ENCODE data around the gene CELA1.

Gene CELA1

DNA sequence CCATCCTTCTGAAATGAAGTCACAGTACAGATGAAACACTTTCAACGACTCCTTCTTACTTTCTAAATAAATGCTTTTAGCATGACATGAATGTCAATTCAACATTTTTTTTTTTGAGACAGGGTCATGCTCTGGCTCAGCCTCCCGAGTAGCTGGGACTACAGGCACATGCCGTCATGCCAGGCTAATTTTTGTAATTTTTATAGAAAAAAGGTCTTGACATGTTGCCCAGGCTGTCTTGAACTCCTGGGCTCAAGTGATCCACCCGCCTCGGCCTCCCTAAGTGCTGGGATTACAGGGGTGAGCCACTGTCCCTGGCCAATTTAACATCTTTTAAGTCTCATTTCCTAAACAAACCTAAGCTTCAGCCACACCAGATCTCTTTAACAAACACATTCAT is 28.4 kb upstream of the CELA1 start:
- DNase-seq (ENCODE audit: low read depth in 2 of 2) = no peak

DNA sequence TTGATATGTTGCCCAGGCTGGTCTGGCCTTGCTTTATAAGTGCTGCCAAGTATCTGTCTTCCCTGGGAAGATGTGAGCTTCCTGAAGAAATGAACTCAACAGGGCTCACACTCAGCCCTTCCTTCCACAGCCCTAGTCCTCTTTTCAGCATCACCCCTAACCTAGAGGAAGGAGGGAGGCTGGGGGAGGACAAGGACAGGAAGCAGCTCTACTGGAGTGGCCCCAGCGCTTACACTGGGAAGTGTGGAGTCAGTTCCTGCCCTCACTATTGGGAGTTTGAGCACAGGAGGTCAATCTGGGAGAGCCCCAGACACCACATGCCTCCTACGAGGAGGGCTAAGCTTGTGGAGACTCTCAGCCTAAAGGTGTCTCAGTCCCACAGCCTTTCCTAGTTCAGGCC is 27.9 kb upstream of the CELA1 start:
- no peak for DNase-seq (ENCODE audit: low read depth in 2 of 2)

DNA sequence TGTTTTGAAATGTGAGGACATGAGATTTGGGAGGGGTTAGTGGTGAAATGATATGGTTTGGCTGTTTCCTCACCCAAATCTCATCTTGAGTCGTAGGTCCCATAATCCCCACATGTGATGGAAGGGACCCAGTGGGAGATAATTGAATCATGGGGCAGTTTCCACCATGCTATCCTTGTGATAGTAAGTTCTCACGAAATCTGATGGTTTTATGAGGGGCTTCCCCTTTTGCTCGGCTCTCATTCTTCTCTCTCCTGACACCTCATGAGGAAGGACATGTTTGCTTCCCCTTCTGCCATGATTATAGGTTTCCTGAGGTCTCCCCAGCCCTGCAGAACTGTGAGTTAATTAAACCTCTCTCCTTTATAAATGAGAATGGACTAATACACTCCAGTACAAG is 26.7 kb upstream of the CELA1 start:
- no peak for DNase-seq (ENCODE audit: low read depth in 2 of 2)

DNA sequence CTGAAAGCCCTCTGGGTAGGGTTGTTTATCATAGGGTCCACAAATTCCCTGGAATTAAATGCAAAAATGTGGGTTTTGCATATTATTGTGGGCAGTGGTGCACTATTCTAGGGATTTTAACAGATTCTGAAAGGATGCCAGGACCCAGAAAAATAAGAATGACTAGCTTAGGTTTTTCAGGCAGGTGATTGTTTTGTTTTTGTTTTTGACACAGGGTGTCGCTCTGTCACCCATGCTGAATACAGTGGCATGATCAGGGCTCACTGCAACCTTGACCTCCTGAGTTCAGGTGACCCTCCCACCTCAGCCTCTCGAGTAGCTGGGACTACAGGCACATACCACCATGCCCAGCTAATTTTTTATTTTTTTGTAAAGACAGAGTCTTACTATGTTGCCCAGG is 25.5 kb upstream of the CELA1 start:
- DNase-seq (ENCODE audit: low read depth in 2 of 2) = no peak

DNA sequence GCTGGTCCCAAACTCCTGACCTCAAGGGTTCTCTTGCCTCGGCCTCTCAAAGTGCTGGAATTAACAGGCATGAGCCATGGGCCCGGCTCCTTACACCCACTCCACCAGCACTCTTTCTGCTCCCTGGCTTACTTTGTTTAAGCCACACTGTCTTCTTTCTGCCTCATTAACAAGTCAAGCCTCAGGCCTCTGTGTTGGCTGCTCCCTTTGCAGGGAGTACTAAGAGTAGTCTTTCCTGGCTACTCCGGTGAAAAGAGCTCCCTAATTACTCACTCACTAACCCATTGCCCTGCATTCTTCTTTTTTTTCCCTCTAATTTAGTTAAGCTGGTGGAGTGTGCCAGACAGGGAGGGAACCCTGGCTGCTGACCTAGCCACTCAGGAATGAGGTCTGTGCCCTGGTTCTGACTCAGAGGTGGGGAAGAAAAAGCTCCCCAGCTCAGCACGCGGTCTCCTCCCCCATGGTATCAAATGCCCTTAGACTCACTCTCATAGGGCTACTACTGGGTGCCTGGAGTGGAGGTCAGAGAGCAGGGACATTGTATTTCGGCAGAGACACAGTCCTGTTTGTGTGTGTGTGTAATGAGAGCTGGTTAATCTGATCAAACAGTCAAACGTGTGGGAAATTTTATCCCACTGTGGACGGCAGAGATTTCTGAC is 24.9 kb upstream of the CELA1 start:
- no peak for DNase-seq (ENCODE audit: low read depth in 2 of 2)

DNA sequence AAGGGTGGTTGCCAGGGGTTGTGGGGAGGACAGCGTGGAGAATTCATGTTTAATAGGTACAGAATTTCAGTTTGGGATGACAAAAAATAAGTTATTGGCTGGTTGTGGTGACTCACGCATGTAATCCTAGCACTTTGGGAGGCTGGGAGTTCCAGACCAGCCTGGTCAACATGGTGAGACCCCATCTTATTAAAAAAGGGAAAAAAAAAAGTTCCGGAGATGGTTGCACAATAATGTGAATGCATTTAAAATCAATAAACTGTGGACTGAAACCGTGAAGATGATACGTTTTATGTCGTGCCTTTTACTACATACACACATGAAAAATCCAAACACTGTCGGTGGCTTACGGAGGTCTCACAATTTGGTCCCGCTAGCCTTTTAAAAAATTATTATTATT is 24.2 kb upstream of the CELA1 start:
- DNase-seq (ENCODE audit: low read depth in 2 of 2) = no peak

DNA sequence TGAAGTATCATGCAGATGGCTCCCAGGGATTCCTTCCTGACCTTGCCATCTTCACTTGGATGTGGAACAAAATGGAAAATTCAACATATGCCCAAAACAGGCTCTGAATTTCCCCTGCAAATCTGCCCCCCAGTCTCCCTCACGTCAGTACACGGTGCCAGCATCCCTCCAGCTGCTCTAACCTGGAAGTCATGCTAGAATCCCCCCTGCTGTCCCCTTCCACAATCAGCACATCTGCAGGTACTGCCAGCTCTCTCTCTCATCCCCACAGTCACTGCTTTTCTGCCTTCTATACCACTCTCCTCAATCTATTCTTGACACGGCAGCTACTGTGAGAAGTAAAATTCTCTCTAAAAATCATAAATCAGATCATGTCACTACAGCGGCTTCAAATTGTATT is 23.1 kb upstream of the CELA1 start:
- no peak for DNase-seq (ENCODE audit: low read depth in 2 of 2)

DNA sequence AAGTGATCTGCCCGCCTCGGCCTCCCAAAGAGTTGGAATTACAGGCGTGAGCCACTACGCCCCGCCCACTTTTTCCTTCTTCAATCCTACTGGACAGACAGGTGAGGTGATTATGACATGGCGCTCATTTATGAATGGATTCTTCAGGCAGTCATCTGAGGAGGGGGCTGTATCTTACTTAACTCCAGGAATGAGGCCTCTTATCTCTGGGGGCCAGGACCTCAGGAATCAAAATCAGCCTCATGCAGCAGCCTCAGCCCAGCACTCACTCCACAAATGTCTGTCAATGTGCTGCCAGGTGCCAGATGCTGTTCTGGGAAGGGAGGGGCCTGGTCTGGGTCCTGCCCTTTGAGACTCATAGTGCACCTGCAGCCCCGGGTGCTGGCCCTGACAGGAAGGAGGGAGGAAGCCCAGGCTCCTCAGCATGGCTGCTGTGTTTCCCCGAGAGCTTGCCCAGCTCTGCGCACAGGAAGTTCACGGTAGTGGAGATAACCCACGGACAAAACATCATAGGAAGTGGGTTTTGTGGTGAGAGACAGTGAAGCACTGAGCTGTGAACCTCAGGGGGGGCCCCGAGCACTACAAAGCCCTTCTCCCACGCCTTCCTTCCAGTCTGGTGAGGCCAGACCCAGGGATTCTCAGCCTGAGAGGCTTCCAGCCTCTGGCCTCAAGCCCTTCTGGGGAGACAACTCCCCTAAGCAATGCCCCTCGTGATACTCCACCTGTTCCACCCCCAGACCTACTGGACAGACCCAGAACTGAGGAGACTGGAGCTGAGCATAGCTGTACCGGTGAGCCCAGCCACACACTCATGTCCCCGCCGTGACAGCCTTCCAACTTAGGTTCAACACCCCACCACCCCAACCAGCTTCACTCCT is 22.4 kb upstream of the CELA1 start:
- peak; percentile 47 to 66 for DNase-seq (ENCODE audit: low read depth in 2 of 2)

DNA sequence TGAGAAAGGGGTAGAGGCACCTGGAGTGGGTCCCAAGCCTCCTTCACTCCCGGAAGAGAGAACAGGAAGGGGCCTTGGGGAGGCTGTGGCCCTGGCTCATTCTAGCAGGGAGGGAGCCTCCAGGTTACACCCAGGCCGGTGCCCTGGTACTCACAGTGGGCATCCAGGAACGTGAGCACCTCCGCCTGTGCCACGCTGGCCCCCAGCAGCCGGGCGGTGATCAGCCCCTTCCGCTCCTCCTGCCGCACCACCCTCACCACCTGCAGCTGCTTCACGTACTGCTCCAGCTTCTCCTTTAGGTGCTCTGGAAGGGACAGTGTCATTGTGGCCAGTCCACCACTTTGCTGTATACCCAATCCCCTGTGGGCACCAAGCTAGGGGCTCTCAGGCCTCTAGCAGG is 18.8 kb upstream of the CELA1 start:
- no peak for DNase-seq (ENCODE audit: low read depth in 2 of 2)

DNA sequence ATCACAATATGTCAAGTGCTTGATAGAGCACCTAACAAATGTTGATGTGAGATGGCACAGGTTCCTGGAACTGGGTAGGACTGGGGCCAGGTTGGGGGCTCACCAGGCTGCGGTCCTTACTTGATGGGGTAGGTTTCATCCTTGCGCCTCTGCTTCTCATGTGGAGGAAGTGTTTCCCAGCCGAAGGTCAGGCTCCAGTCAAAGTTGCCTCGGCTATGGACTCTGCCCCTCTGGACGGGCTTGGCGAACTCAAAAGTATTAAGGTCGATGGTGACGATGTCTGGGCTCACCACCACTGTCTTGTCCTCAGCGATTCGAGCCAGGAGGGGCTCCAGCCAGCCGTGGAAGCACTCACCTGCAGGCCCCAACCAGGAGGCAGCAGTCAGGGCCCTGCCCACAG is 17.5 kb upstream of the CELA1 start:
- no peak for DNase-seq (ENCODE audit: low read depth in 2 of 2)

DNA sequence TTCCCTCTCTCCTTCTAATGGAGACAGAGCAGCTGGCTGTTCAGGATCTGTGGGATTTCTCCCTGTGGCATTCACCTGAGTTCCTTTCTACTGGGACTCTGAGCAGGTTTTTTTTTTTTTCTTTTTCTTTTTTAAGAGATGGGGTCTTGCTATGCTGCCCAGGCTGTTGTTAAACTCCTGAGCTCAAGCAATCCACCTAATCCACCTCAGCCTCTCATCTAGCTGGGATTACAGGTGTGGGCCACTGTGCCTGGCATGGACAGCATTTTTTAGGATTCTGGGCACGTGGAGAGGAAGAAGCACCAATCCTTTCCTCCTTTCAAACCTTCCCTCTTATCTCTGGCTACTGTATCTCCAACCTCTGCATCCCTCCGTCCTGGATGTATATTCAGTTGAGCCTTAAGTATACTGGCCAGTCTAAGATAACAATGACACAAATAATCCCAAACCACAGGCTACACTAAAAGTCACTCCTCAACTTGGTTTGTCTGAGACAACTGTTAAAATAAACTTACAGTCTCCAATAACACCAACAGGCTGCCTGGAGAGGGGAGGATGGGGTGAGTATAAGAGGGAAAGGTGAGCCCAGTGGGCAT is 16.4 kb upstream of the CELA1 start:
- no peak for DNase-seq (ENCODE audit: low read depth in 2 of 2)

DNA sequence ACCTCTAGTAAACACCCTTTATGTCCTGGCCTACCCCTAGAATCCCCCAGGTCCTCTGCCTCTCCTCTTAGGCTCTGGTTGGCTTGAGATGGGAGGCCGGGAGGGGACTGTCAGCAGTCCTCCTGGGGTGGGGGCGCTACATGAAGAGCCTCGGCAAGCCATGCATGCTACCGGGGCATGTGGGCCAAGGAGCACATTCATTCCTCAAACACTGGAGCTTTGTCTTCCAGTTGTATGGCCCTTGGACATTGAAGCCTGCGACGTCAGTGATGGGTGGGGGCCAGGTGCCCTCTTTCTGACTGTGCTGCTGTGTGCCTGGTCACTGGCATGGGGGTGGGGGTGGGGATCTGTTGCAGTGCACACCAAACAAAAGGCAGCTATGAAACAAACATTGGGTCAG is 15.8 kb upstream of the CELA1 start:
- no peak for DNase-seq (ENCODE audit: low read depth in 2 of 2)

DNA sequence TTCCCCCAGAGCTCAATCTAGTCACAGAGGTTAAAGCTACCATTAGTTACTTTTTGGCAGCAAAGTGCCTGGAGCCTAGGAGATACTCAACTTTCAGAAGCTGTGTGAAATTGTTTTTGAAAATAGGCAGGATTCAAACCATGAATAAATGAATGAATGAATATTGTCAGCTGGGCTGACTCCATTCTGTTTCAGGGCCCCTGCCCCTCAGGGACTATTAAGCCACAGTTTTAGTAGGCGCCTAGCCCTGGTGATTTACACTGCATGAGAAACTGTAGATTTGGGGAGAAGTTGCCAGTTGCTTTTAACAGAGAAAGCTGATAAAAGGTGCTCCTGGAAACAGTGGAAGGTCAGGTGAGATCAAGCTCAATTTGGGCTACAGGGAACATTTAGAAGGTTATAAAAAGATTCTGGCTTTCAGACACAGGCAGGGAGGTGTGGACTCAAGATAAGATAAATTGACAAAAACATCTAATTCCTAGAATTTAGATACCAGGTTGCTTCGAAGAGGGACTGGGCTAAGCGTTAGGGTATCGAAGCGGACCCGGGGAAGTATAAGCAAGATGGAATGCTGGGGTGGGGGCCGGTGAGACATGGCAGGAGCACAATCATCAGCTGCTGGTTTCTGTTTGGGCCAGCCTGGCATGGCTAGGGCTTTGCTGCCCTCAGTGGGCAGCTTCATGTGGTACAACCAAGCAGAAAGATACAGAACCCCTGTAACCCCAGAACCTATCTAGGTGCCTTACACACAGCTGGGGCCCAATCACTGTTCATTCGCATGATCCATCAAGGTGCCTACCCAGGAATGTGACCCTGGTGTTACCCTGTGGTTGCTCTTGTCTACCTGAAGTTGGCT is 14.9 kb upstream of the CELA1 start:
- DNase-seq (ENCODE audit: low read depth in 2 of 2) = no peak

DNA sequence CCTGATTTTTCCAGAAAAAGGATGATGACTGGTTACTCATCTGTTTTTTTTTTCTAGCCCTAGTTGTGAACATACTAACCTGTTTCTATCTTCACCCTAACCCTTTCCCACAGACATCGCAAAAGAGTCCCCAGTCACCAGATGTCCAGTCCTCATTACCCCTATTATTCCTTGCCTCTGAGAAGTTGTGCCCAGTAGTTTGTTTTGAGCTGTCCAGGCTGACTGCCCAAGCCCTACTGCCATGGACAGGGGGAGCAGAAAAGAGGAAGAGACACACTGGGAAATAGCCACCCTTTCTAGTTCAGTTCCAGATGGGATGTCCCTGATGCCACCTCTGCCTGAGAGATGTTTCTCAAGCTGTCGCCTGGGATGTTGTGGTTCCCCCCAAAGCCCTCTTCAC is 13.8 kb upstream of the CELA1 start:
- DNase-seq (ENCODE audit: low read depth in 2 of 2) = no peak

DNA sequence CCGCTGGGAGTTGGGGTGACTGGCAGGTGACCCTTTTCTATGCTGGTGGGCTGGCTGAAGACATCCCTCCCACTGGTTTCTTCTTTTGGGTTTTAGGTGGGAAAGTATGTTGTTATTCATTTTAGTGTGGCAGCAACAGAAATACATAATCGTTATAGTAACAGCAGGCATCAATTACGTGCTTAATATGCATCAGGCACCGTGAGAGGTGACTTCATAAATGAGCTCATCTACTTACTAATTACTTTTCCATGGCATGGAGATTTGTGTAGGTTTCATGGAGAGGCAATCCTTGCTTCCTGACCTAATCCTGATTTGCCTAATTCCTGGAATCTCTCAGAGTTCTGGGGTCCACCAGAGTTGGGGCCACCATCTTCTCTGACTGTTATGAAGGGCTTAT is 13.4 kb upstream of the CELA1 start:
- no peak for DNase-seq (ENCODE audit: low read depth in 2 of 2)

DNA sequence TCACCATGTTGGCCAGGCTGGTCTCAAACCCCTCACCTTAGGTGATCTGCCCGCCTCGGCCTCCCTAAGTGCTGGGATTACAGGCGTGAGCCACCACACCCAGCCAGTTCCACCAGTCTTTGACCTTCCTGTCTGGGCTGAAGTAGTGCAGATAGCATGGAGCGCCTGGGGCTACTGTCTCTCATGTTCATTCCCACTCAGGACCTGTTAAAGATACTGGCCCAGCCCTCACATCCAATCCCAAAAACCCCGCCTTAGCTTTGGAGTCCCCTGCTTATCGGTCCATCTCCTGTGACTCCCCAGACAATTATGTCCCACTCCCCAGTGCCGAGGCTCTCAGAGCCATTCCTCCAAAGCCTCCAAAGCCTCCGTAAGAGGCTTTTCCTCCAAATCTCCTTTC is 12.0 kb upstream of the CELA1 start:
- DNase-seq (ENCODE audit: low read depth in 2 of 2) = no peak

DNA sequence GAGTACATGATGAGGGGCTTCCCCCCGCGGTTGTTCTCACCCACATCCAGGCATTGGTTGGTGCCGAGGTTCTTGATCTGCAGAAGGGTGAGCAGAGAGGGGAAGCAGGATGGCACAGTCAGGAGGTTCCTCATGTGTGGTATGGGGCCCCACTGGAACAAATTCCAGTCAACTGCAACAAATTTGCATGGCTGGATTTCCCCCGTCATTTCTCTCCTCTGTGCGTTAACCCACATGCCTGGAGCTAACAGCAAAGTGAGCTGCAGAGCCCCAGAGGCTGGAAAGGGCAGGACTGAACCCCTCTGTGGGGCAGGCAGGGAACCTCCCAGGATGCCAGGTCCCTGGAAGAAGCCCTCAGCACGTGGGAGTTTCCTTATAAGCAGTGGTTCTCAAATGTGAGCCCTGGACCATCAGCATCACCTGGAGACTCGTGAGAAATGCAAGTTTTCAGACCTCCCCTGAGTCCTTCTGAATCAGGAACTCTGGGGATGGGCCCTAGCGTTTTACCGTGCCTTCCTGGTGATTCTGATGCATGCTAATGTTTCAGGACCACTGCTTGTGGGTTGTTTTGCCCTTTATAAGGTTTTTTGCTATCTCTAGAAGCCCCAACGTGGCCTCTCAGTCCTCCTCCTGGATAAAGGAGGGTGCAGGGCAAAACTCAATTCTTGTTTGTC is 11.0 kb upstream of the CELA1 start:
- DNase-seq (ENCODE audit: low read depth in 2 of 2) = no peak

DNA sequence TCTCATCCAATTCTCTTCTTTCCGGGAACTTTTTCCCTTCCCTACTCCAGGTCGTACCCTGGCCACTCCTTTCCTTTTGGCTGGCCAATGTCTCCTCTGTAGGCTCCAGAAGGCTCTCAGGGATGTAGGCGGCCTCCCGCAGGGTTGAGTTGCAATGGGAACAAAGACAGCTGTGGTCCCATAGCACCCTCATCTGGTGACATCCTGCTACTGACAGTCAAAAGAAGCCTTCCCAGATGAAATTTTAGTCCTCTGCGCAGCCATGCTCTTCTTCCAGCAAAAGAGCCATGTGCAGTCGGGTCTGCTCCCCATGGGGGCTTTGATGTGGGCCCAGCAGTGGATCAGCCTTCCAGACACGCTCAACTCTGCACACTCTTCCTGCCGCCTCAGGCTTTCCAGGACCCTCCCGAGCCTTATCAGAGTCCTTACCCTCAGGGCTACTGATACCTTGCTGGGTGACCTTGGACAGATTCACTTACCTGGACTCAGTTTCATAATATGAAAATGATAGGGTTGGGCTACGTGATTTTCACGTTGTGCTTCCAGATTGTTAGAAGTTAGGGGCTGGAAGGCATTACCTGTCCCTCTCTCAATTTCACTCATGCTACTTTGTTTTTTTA is 5.5 kb upstream of the CELA1 start:
- no peak for DNase-seq (ENCODE audit: low read depth in 2 of 2)

DNA sequence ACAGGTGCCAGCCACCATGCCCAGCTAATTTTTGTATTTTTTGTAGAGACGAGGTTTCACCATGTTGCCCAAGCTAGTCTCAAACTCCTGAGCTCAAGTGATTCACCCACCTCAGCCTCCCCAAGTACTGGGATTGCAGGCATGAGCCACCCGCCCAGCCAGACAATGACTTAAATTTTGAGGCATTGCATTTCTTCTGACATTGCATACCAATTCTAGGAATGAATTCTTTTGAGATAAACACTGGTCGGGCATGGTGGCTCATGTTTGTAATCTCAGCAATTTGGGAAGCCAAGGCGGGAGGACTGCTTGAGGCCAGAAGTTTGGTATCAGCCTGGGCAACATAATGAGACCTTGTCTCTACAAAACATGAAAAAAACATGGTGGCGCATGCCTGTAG is 2.5 kb upstream of the CELA1 start:
- DNase-seq (ENCODE audit: low read depth in 2 of 2) = no peak

DNA sequence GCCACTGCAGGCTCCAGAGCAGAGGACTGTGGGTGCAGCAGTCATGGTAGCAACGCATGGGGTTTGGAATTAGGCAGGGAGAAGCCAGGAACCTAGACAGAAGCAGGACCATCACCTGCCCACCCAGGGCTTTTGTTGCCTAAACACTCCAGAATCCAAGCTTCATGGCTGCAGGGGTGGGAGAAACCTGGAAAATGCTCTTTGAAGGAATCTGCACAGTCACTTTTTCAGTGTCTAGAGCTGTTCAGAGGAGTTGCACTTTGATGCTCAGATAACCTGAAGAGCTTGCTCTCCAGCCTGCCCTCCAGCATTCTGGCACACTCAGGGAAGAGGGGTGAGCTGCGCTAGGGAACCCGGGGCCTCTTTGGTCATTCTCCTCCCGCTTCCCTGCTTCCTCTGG is 1.6 kb upstream of the CELA1 start:
- DNase-seq (ENCODE audit: low read depth in 2 of 2) = no peak

DNA sequence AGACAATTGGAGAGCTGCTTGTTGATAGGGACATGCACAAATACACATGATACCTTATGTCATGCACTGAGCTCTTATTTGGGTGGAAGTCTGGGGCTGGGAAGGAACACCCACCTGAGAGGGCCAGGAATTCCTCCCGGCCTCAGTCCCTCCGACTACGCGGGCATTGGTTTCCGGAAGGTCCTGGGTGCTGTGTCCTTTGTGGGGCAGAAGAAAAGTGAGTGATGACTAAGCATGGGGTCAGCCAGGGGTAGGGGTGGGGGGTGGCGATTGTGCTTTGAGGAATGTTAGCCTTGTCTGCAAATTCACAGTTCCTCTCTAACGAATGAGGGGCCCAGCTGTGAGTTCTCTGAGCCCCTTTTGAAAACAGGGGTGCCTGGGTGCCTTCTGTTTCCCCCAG is 798 bp downstream of the CELA1 start:
- no peak for DNase-seq (ENCODE audit: low read depth in 2 of 2)

All from stimulated activated CD4-positive, alpha-beta T cell treated with anti-CD3 and anti-CD28 coated beads, Interleukin-1b, Interleukin-23, amount 100 ng/mL, for 1 hour (primary cell).